Stimulated activated CD8-positive, alpha-beta memory T cell treated with anti-CD3 and anti-CD28 coated beads, Interleukin-7, amount 100 ng/mL, for 48 hours (primary cell): ENCODE data around the gene TOMM70.
"Not testable (repeated sequence)": the region's sequence is repeated elsewhere in the genome, so short reads cannot be mapped to it uniquely, and the experiment has no call there.

Experiments
- DNase-seq, 2 donors: peaks; one replicate each; pipeline ENCODE4 v3.0.0-alpha.2; 2020; ENCODE audit warnings: low read depth in 1 of 2; ENCODE audit errors: extremely low read depth in 1 of 2

TOMM70 gene

DNA sequence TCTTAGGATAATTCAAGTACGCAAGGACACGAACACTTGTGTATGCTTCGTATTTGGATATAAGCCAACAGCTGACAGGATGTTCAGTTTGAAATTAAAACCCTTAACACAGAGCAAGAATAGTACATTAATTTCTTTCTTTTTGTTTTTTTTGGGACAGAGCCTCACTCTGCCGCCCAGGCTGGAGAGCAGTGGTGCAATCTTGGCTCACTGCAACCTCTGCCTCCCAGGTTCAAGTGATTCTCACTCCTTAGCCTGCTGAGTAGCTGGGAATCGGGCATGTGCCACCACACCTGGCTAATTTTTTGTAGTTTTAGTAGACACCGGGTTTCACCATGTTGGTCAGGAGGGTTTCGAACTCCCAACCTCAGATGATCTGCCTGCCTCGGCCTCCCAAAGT, 32.4 kb downstream of the TOMM70 start:
- DNase-seq: no peak

DNA sequence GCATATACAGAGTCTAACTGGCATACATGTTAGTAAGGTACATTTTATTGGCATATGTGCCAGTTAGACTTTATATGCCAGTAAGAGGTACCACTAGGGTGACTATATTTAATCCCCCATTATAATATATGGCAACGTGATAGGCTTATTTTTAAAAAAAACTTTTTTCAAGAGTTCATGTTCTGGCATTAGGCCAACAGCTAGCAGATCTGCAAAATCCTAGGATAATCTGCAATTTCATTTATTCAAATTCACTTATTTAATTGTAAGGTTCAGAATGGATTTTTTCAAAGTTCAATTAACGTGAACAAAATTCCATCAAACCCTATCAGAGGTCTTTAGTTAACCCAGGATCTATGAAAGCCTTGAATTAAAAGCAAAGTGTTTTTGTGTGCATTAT, 34.5 kb downstream of the TOMM70 start:
- DNase-seq: no peak

GRCh38 chr3:100364421-100364820, 36.5 kb downstream of the TOMM70 start:
- no peak for DNase-seq

GRCh38 chr3:100361897-100362296, 39.0 kb downstream of the TOMM70 start:
- no peak for DNase-seq

DNA sequence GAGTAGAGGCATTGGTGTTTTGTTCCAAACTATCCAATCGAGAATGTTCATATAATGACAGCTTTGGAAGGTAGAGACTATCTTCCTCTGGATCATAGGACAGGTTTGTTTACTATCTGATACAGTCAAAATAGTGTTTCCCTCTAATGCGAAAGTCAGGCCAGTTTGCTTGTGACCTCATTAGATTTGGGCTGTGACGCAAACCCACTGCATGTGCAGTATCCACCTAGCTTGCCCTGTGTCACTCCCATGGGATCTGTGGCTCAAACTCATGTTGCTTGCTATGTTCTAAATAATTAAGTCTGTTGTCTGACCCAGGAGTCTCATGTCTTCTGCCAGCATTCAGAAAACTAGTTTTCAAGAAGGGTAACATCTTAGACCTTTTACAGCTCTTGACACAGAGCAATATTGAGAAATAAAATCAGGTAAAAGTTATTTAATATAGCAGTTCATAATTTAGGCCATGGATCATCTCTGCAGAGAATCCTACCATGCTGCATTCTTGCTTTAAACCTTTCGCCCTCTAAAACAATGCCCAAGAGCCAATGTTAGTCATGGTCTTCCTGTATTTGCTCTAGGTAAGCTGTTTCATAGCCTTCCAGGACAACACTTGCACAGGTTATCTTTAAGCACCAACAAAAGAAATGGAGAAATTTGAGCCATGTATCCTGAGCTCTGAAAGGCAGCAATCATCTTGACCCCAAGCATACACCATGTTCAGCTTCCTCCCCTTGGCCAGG, 40.0 kb downstream of the TOMM70 start:
- no peak for DNase-seq

- no peak for DNase-seq
Measured at GRCh38 chr3:100359035-100359434, 41.9 kb downstream of the TOMM70 start.

GRCh38 chr3:100358413-100358812, 42.5 kb downstream of the TOMM70 start:
- no peak for DNase-seq

DNA sequence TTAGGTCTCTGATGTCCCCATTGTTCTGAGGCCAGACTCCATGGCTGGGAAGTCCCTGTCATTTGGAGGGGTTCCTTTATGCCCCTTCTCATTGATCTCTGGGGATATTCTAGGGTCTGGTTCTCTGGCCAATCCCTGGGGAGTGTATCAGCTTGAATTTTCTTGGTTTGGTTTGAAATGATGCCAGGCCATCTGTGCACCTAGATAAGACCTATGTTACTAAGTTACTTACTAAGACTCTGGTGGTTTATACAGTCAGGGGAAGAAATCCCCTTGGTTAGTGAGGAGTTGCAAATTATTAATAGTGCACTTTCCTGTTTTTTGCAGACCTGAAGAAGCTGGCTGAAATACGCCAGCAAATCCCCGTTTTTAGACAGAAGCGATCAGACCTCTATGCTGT, 46.0 kb downstream of the TOMM70 start:
- DNase-seq: no peak

DNA sequence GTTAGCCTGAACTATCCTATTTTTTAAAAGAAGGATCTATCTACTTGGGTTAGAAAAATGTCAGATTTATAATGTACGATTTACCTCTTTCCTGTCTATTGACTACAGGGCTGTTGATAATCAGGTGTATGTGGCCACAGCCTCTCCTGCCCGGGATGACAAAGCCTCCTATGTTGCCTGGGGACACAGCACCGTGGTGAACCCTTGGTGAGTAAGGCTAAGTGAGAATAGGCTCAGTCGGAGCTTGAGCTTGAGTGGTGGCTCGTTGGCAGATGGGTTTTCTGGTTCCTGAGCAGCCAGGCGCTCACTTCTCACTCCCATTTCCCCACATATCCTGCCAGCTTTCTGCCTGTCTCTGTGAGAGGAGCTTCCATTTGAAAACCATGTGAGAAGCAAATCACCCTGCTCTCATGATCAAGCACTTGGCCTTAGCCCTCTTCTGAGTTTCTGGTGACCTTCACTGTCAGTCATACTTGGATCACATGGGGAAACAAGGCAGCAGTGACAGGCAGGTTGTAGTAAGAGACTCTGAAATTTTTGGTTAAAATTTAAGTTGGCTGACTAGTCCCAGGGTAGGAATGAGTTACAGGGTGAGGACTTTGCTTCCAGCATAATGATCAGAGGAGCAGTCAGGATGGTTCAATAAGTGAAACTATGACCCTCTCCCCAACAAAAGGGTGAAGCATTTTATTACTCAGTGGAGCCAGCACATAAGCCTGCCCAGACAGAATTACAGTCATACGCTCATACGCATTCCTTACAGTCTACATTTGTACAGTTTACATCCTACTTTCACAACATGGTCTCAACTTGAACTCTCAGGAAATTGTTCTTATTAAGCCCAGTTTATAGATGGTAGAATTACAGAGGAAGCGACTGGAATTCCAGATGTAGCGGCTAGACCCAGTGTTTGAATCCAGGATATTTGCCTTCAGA, 48.3 kb downstream of the TOMM70 start:
- DNase-seq: no peak

DNA sequence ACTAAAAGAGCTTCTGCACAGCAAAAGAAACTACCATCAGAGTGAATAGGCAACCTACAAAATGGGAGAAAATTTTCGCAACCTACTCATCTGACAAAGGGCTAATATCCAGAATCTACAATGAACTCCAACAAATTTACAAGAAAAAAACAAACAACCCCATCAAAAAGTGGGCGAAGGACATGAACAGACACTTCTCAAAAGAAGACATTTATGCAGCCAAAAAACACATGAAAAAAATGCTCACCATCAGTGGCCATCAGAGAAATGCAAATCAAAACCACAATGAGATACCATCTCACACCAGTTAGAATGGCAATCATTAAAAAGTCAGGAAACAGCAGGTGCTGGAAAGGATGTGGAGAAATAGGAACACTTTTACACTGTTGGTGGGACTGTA, 49.1 kb downstream of the TOMM70 start:
- not testable (repeated sequence) for DNase-seq

DNA sequence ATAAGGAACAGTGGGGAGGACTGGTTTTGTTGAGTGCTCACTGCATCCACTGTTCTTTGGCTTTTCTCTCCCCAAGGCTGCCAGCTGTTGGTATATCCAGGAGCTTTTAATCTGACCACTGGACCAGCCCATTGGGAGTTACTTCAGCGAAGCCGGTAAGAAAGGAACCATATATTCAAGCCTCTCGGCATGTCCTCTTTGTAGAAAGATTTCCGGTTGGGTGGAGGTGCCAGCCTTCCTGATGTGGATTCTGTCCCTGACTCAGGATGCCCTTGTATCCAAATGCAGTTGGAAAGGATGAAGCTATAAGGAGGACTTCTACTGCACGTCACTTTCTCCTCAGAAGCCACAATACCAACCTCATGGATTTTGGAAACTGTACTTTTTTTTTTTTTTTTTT, 52.2 kb downstream of the TOMM70 start:
- DNase-seq: no peak

DNA sequence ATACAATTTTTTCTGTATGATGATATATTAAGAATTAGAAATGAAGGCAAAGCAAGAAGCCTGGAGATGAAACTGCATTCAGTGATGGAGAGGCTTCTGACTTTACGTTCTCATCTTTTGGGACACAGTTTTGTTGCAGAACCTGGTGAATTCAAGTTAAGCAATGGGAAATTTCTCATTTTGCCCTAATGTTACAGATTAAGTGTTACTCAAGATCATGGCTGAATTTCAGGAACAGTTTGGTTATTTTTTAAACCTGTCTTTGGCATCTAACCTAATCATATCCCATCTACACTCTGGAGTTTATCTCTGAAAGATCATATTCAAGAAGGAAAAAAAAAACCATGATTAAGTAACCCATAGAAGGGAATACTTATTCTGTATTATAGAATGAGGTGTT, 60.4 kb downstream of the TOMM70 start:
- DNase-seq: no peak

- no peak for DNase-seq
Measured at GRCh38 chr3:100339786-100340185, 61.1 kb downstream of the TOMM70 start.

GRCh38 chr3:100338911-100339310, 62.0 kb downstream of the TOMM70 start:
- DNase-seq: no peak

- not testable (repeated sequence) for DNase-seq
Measured at GRCh38 chr3:100336229-100336628, 64.7 kb downstream of the TOMM70 start.

DNA sequence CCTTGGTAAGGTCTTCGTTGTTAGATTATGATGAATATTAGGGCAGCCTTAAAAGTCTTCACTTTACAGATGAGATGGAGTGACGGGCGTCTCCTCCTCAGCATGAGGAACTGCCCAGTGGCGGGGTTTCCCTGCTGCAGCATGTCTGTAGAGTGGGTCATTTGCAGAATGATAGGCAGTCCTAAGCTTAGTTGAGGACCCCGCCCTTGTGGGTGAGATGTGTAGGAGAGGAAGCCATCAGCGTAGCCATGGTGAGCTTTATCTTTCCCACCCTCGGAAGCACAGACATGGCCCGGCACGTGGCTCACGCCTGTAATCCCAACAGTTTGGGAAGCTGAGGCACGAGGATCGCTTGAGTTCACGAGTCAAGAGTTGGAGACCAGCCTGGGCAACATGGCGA, 65.5 kb downstream of the TOMM70 start:
- peak in 1 of 2 donors; percentile 9 for DNase-seq

GRCh38 chr3:100334488-100335351, 66.2 kb downstream of the TOMM70 start, which contains the start of gene NIT2:
Gene NIT2, plus strand, starts transcription at chr3:100334757. Its CDS starts 35 bp downstream, at chr3:100334792.
- peak; percentile 65 to 73 for DNase-seq

- peak in 1 of 2 donors; percentile 2 for DNase-seq
Measured at GRCh38 chr3:100333970-100334487, 66.9 kb downstream of the TOMM70 start.

DNA sequence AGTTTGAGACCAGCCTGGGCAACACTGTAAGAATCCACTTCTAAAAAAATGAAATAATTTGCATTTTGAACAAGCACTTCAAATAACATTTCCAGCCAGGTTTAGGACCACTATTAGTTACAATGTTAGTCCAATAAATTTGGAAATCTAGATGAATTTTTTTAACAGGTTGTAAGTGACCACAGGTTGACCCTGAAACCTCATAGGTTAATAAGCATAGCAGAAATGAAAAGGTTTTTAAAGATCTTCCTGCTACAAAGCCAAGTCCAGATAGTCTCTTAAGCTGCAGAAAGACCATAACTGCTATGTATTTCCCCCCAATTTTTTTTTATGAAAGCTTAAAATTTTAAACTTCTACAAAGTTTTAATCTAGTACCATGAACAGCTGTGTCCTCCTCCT, 67.8 kb downstream of the TOMM70 start:
- DNase-seq: no peak

GRCh38 chr3:100331660-100332059, 69.2 kb downstream of the TOMM70 start:
- DNase-seq: no peak

DNA sequence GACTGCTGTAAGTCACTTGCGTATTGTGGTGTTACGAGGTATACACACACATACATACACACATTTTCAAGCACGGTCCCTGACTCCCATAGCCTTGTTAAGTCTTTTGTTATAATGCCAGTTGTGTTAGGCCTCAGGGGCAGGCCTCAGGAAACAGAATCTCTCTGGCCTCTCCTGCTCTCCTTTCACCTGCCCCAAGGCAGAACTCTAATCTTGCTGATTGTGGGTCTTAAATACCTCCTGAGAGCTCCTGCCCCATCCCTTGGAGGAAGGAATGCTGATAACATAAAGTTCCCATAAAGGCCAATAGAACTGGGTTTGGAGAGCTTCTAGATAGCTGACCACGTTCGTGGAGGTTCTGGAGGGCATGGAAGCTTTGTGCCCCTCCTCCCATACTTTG, 70.2 kb downstream of the TOMM70 start:
- DNase-seq: no peak
